Duodenal mucosa (tissue), 2 donors: ENCODE measurements around the gene SELENON.

Experiments
- H3K27ac ChIP-seq: one replicate; pipeline ENCODE4 v1.7.0; 2013; ENCODE audit warnings: low read depth, low read length
- H3K27me3 ChIP-seq, 2 donors: one replicate each; pipeline ENCODE4 v1.7.0; 2013; ENCODE audit warnings: low read length in 2 of 2, control low read depth in 1 of 2; ENCODE audit not compliant: insufficient read depth in 2 of 2, control insufficient read depth in 1 of 2
- H3K36me3 ChIP-seq, 2 donors: one replicate each; pipeline ENCODE4 v1.7.0; 2013; ENCODE audit warnings: low read length in 2 of 2, control low read depth in 1 of 2; ENCODE audit not compliant: insufficient read depth in 2 of 2, control insufficient read depth in 1 of 2
- H3K4me1 ChIP-seq, 2 donors: one replicate each; pipeline ENCODE4 v1.7.0; 2013; ENCODE audit warnings: low read length in 2 of 2, control low read depth in 1 of 2; ENCODE audit not compliant: insufficient read depth in 2 of 2, control insufficient read depth in 1 of 2
- H3K4me3 ChIP-seq, 2 donors: one replicate each; pipeline ENCODE4 v1.7.0; 2013; ENCODE audit warnings: low read length in 2 of 2, low read depth in 1 of 2
- H3K9ac ChIP-seq, 2 donors: one replicate each; pipeline ENCODE4 v1.7.0; 2013; ENCODE audit warnings: low read length in 2 of 2, low read depth in 1 of 2
- H3K9me3 ChIP-seq, 2 donors: one replicate each; pipeline ENCODE4 v1.7.0; 2013; ENCODE audit warnings: low read length in 2 of 2, control low read depth in 1 of 2; ENCODE audit not compliant: control insufficient read depth in 1 of 2

The SELENON gene

GRCh38 chr1:25818569-25818968 is 18.6 kb downstream of the SELENON start:
- H3K4me1 ChIP-seq, result peaks cover 33 to 38% of the 10 kb centered on the region in 2 donors
- peak overlapping the region; percentile 88 for H3K27ac ChIP-seq
- H3K36me3 ChIP-seq, result peaks cover 0 to 15% of the 10 kb centered on the region in 2 donors
- no peaks in the 10 kb centered on the region for H3K27me3 ChIP-seq
- peak overlapping the region; percentile 93 to 95 for H3K4me3 ChIP-seq
- no peaks in the 10 kb centered on the region for H3K9me3 ChIP-seq
- peak overlapping the region; percentile 76 to 86 for H3K9ac ChIP-seq

DNA sequence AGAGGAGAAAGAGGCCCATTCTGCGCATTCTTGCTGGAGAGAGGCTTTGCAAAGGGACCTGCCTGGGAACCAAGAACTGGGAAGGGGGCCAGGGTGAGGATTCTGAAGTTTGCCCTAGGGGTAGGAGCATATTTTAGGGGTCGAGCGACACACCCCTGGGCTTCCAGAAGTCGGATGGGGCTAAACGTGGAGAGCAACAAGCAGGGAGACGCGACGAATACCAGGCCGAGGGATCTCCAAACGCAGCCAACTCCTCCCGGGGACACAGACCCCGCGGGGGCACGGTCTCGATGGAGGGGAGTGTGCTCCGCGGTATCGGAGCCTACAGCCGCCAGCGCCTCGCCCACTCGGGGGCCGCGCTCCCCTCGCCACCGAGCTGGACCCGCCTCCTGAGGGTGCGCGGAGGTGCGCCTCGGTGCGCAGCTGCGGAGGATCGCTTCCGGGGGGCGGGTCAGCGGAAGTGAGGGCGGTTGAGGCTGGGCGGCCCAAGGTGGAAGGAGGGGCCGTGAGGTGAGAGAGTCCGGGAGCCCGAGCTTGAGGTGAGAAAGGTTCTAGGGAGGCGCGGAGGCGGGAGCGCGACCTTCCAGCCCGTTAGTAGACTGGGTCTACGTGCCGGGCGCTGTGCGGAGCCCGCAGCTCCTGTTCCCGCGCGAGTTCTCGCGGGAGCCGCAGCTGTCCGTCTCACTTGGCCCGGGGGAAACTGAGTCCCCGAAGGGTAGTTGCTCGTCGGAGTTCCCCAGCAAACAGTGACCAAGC is 19.7 kb downstream of the SELENON start, which contains the start of gene MTFR1L:
Gene MTFR1L, plus strand, starts transcription at position 464 of the 756 bp plus-strand sequence. CDS start 3,151 bp downstream, outside the sequence.
- peak within 1 kb of the TSS; percentile 88 for H3K27ac ChIP-seq
- H3K4me3 ChIP-seq, result peak within 1 kb of the TSS; percentile 93 to 95
- H3K27me3 ChIP-seq, result no peaks in the 10 kb centered on the region
- peaks cover under 1 to 16% of the 10 kb centered on the region in 2 donors for H3K36me3 ChIP-seq
- H3K9ac ChIP-seq, result peak within 1 kb of the TSS; percentile 76 to 86
- peaks cover 33 to 38% of the 10 kb centered on the region in 2 donors for H3K4me1 ChIP-seq
- H3K9me3 ChIP-seq, result no peaks in the 10 kb centered on the region

- no peaks in the 10 kb centered on the region for H3K27me3 ChIP-seq
- H3K27ac ChIP-seq, result peak overlapping the region; percentile 88
- peaks cover 4 to 18% of the 10 kb centered on the region in 2 donors for H3K36me3 ChIP-seq
- H3K9me3 ChIP-seq, result no peaks in the 10 kb centered on the region
- peaks cover 33 to 38% of the 10 kb centered on the region in 2 donors for H3K4me1 ChIP-seq
- H3K4me3 ChIP-seq, result peak overlapping the region; percentile 93 to 95
- peak overlapping the region; percentile 76 to 86 for H3K9ac ChIP-seq
Measured at GRCh38 chr1:25820247-25821111, 20.5 kb downstream of the SELENON start.

DNA sequence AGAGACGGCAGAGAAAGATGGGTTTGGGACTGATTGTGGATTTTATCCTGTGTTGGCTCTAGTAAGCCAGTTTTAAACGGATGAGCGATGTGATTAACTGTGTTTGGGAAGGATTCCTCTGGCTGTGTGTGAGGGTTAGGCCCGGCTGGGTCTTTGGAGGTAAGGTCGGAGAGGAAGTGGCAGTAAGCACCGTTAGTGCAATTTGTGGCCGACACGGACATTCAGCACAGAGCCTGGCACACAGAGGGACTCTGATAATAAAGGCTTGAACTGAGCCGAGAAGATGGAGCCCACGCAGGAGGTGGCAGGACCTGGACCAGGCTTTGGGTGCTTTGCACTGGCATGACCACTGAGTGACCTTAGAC is 21.1 kb downstream of the SELENON start:
- Histone ChIP-seq H3K36me3 (peaks cover 4 to 20% of the 10 kb centered on the region in 2 donors), H3K9me3 (no peaks in the 10 kb centered on the region), H3K27me3 (no peaks in the 10 kb centered on the region), H3K27ac (peak overlapping the region; percentile 88), H3K9ac (peak overlapping the region; percentile 76 to 86), H3K4me1 (peaks cover 33 to 38% of the 10 kb centered on the region in 2 donors), H3K4me3 (peak overlapping the region; percentile 93 to 95)

DNA sequence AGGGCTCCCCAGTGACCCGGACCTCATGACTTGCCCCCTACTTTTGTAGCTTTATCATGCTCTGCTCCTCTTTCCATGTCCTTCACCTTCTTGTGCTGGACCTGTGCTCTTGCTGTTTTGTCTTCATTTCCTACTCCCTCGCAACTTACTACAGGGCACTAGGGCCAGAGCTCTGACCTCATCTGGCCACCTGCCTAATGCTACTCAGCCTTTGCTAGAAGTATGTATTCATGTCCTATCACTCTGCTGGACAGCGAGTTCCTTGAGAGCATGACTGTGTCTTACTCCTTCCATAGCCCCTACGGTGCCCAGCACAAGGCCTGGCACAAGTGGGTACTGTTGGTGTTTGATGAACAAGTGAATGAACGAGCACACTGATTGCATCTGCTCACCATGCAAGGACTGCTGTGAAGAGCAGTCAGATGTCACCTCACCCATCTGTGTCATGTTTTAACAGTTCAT is 21.7 kb downstream of the SELENON start:
- H3K4me1 ChIP-seq, result peaks cover 33 to 38% of the 10 kb centered on the region in 2 donors
- peak overlapping the region; percentile 76 to 86 for H3K9ac ChIP-seq
- H3K4me3 ChIP-seq, result peak overlapping the region; percentile 93 to 95
- no peak overlapping the region for H3K27ac ChIP-seq
- H3K9me3 ChIP-seq, result no peaks in the 10 kb centered on the region
- H3K36me3 ChIP-seq, result peaks cover 9 to 22% of the 10 kb centered on the region in 2 donors
- no peaks in the 10 kb centered on the region for H3K27me3 ChIP-seq

GRCh38 chr1:25825605-25826004 is 25.6 kb downstream of the SELENON start:
- Histone ChIP-seq H3K9me3 (no peaks in the 10 kb centered on the region), H3K4me3 (no peak overlapping the region), H3K27ac (no peak overlapping the region), H3K9ac (no peak overlapping the region), H3K4me1 (peaks cover 15 to 16% of the 10 kb centered on the region in 2 donors), H3K36me3 (peaks cover 27 to 61% of the 10 kb centered on the region in 2 donors), H3K27me3 (no peaks in the 10 kb centered on the region)

GRCh38 chr1:25826571-25826970 is 26.6 kb downstream of the SELENON start:
- Histone ChIP-seq H3K4me1 (peaks cover 13 to 17% of the 10 kb centered on the region in 2 donors), H3K4me3 (no peak overlapping the region), H3K36me3 (peaks cover 31 to 70% of the 10 kb centered on the region in 2 donors), H3K9ac (no peak overlapping the region), H3K9me3 (no peaks in the 10 kb centered on the region), H3K27me3 (no peaks in the 10 kb centered on the region), H3K27ac (no peak overlapping the region)

GRCh38 chr1:25828491-25828890 is 28.5 kb downstream of the SELENON start:
- Histone ChIP-seq H3K36me3 (peaks cover 31 to 86% of the 10 kb centered on the region in 2 donors), H3K9ac (no peak overlapping the region), H3K27ac (no peak overlapping the region), H3K4me3 (no peak overlapping the region), H3K4me1 (peaks cover 21 to 22% of the 10 kb centered on the region in 2 donors), H3K9me3 (no peaks in the 10 kb centered on the region), H3K27me3 (no peaks in the 10 kb centered on the region)

GRCh38 chr1:25829046-25829445 is 29.1 kb downstream of the SELENON start:
- Histone ChIP-seq H3K36me3 (peaks cover 31 to 85% of the 10 kb centered on the region in 2 donors), H3K9me3 (no peaks in the 10 kb centered on the region), H3K27ac (no peak overlapping the region), H3K27me3 (no peaks in the 10 kb centered on the region), H3K4me3 (no peak overlapping the region), H3K4me1 (peaks cover 21 to 22% of the 10 kb centered on the region in 2 donors), H3K9ac (no peak overlapping the region)
